Measurements from ENCODE around the gene MAML3.

Gene MAML3

DNA sequence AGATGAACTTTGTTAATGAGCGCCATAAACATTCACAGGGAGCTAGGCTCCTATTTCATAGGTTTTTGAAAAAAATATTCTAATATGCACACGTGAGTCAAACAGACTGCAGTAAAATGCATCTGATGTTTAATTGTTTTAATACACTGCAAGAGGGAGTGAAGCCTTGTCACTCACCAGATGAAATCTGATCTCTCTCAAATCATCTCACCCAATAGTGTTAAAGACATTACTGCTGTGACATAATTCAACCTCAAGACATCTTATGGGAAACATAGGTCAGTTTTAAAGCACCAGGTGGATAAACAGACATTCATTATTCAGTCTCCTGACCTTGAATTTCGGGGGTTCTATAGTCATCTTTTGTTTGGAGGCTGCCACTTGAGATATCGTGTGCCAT, 148.3 kb downstream of the MAML3 start:
- TF ChIP-seq FOXP2 (optimal IDR thresholded peaks at IDR 0.05; ENCODE audit: borderline replicate concordance, extremely low read depth, extremely low read length, insufficient read depth) (no peak), SIN3A (IDR thresholded peaks at IDR 0.05; ENCODE audit: borderline replicate concordance, insufficient read depth, low read length) (no peak), TAF1 (IDR thresholded peaks at IDR 0.05; ENCODE audit: borderline replicate concordance, insufficient read depth, low read length) (no peak), POLR2AphosphoS5 (IDR thresholded peaks at IDR 0.05; ENCODE audit: low read depth, low read length) (no peak)
- TF ChIP-seq, protein P1, sequence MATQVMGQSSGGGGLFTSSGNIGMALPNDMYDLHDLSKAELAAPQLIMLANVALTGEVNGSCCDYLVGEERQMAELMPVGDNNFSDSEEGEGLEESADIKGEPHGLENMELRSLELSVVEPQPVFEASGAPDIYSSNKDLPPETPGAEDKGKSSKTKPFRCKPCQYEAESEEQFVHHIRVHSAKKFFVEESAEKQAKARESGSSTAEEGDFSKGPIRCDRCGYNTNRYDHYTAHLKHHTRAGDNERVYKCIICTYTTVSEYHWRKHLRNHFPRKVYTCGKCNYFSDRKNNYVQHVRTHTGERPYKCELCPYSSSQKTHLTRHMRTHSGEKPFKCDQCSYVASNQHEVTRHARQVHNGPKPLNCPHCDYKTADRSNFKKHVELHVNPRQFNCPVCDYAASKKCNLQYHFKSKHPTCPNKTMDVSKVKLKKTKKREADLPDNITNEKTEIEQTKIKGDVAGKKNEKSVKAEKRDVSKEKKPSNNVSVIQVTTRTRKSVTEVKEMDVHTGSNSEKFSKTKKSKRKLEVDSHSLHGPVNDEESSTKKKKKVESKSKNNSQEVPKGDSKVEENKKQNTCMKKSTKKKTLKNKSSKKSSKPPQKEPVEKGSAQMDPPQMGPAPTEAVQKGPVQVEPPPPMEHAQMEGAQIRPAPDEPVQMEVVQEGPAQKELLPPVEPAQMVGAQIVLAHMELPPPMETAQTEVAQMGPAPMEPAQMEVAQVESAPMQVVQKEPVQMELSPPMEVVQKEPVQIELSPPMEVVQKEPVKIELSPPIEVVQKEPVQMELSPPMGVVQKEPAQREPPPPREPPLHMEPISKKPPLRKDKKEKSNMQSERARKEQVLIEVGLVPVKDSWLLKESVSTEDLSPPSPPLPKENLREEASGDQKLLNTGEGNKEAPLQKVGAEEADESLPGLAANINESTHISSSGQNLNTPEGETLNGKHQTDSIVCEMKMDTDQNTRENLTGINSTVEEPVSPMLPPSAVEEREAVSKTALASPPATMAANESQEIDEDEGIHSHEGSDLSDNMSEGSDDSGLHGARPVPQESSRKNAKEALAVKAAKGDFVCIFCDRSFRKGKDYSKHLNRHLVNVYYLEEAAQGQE (IDR thresholded peaks at IDR 0.05; ENCODE audit: insufficient read depth in 1 of 2, low read depth in 2 of 2, low read length in 2 of 2) = no peak

DNA sequence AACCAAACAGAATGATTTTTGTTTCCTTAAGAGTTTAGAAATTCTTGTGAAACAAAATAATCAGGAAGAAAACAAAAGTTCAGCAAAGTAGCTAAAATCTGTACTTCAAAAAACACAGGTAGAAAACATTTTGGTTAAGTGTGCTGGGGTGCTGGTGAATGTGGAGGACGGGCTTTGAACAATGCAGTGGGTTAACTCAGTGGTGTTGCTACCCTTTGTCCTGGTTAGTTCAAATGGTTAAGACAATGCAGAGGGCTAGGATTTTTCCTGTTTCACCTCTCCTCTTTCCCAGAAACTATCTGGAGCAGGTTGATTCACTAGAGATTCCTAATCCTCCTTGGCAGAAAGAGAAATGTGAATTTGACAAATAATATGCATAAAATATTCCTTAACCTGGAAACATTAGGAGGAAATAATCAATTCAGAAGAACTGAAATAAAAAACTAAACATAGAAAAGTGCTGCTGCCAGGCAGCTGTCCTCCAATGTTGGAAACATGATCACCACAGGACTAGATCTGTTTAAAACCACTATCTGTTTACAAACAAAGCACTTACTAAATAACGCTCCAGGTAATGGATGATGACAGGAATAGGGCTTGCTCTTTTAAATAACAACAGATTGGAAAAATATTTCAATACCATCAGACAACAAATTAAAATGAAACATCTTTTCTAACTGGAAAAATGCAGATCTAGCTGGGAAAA, 148.9 kb downstream of the MAML3 start:
- no peak for TF ChIP-seq SIN3A (IDR thresholded peaks at IDR 0.05; ENCODE audit: borderline replicate concordance, insufficient read depth, low read length)
- TF ChIP-seq TAF1 (IDR thresholded peaks at IDR 0.05; ENCODE audit: borderline replicate concordance, insufficient read depth, low read length) = no peak
- TF ChIP-seq, protein P1 (IDR thresholded peaks at IDR 0.05; ENCODE audit: insufficient read depth in 1 of 2, low read depth in 2 of 2, low read length in 2 of 2) = no peak
- TF ChIP-seq POLR2AphosphoS5 (IDR thresholded peaks at IDR 0.05; ENCODE audit: low read depth, low read length) = no peak
- no peak for TF ChIP-seq FOXP2 (optimal IDR thresholded peaks at IDR 0.05; ENCODE audit: borderline replicate concordance, extremely low read depth, extremely low read length, insufficient read depth)

DNA sequence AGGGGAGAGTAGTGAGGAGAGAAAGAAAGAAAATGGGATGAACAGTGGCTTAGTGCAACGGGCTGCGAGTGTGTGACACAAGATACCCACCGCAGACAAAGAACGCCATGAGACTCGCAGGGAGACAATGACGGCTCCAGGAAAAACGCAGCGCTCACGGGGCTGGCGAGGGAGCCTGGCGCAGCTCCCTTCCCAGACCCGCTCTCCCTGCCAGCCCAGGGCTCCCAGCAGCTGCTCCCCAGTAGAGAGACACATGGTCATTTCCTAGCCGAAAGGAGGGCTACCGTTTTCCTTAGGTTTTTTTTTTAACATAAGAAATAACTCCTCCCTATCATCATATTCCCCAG, 149.5 kb downstream of the MAML3 start:
- no peak for TF ChIP-seq POLR2AphosphoS5 (IDR thresholded peaks at IDR 0.05; ENCODE audit: low read depth, low read length)
- no peak for TF ChIP-seq FOXP2 (optimal IDR thresholded peaks at IDR 0.05; ENCODE audit: borderline replicate concordance, extremely low read depth, extremely low read length, insufficient read depth)
- no peak for TF ChIP-seq TAF1 (IDR thresholded peaks at IDR 0.05; ENCODE audit: borderline replicate concordance, insufficient read depth, low read length)
- TF ChIP-seq SIN3A (IDR thresholded peaks at IDR 0.05; ENCODE audit: borderline replicate concordance, insufficient read depth, low read length) = no peak
- TF ChIP-seq, protein P1 (IDR thresholded peaks at IDR 0.05; ENCODE audit: insufficient read depth in 1 of 2, low read depth in 2 of 2, low read length in 2 of 2) = no peak

DNA sequence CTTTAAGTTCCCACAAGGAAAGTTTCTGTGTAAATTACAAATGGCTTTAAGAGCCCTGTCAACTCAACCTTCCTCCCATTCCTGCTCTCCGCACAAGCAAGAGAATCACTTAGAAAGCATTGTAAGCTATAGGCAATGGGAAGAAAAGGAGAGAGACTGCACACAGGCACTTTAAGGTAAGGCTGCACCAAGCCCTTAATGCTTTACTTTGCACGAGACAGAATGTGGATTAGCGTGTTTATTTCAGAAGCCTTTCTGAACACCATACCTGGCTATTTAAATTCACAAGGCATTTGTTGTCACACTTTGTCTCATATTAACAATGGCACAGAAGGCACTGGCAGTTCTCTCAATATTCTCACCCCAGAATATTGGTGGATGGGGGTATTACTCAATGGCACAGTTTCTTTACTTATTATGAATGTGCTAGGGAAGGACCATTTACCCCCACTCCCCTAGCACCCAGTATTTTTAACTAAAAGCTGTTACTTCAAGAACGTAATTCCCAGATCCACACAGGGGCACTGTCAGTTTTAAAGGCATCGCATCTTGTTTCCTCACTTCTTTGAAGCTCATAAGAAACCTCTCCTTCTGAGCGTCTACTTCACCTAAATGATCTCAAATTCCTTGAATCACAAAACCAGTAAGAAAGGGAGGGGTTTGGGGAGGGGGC, 150.0 kb downstream of the MAML3 start:
- TF ChIP-seq, protein P1 (IDR thresholded peaks at IDR 0.05; ENCODE audit: insufficient read depth in 1 of 2, low read depth in 2 of 2, low read length in 2 of 2) = no peak
- no peak for TF ChIP-seq FOXP2 (optimal IDR thresholded peaks at IDR 0.05; ENCODE audit: borderline replicate concordance, extremely low read depth, extremely low read length, insufficient read depth)
- TF ChIP-seq POLR2AphosphoS5 (IDR thresholded peaks at IDR 0.05; ENCODE audit: low read depth, low read length) = no peak
